Measurements from ENCODE around the gene SLIT2. TPM values are rescaled to one million over a fixed set of nuclear protein-coding genes. Genes with fewer than 3 reads are reported as not detected.

Gene SLIT2
- total RNA-seq, 1 donor from 2014 or later = 11.6 TPM

GRCh38 chr4:20298986-20299385 lies 47.3 kb downstream of the SLIT2 start:
- DNase-seq (ENCODE audit: low spot score) = no peak

DNA sequence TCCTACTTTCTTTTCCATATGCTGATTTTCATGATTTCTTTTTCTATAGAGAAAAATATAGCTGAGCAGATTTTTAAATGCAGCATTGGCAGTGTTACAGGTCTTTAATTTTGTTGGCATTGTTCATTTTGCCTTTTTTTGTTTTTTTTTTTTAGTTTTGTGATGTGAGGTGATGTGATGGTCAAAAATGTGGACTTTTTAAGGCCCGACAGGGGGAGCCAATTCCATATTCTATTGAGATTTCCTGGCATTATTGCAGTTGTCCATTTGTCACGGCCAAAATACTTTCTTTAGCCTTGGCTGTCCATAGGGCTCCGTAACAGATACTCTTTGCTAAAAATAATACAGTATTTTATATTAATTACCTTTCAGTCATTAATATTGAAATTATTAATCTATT lies 47.8 kb downstream of the SLIT2 start:
- no peak for DNase-seq (ENCODE audit: low spot score)

- no peak for DNase-seq (ENCODE audit: low spot score)
Measured at GRCh38 chr4:20301161-20301560, 49.5 kb downstream of the SLIT2 start.

Measured in mesenteric fat pad (tissue), 1 donor.